Measurements from ENCODE around the gene OR51V1. TPM values are rescaled to one million over a fixed set of nuclear protein-coding genes. Genes with fewer than 3 reads are reported as not detected.
A peak's percentile ranks its signal among the peaks of the same experiment; 100 is the strongest.

OR51V1 gene
- total RNA-seq, 1 donor from 2014 or later, result not detected

- Mint-ChIP-seq H3K4me3 (ENCODE audit: low read depth) (no peak overlapping the region), H3K9me3 (ENCODE audit: low read depth) (peaks cover 5% of the 10 kb centered on the region), H3K36me3 (ENCODE audit: insufficient read depth) (no peaks in the 10 kb centered on the region), H3K27me3 (no peaks in the 10 kb centered on the region), H3K27ac (no peak overlapping the region), H3K4me1 (ENCODE audit: low read depth) (no peaks in the 10 kb centered on the region)
- TF ChIP-seq CTCF (IDR thresholded peaks at IDR 0.05; ENCODE audit: unreplicated experiment), result no peak
- no peak for DNase-seq (ENCODE audit: low spot score, unreplicated experiment)
Measured at GRCh38 chr11:5210376-5210885, 9.9 kb upstream of the OR51V1 start.

DNA sequence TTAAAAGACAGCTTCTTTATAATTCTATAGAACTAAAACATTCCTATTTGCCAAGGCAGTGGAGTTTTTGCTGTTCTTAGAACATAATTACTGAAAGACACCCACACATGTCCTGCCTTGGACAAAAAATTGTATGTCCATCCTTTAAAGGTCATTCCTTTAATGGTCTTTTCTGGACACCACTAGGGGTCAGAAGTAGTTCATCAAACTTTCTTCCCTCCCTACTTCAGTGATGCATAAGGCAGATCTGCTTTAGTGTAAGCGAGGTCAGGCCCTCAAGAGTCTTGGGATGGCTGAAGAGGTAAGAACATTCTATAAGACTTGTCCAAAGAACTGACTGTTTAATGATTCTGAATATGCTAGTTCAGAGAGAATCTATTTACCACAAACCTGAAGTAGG is 4.3 kb upstream of the OR51V1 start:
- TF ChIP-seq CTCF (IDR thresholded peaks at IDR 0.05; ENCODE audit: unreplicated experiment), result peak; percentile 66
- Mint-ChIP-seq H3K9me3 (ENCODE audit: low read depth) (no peaks in the 10 kb centered on the region), H3K36me3 (ENCODE audit: insufficient read depth) (no peaks in the 10 kb centered on the region), H3K4me3 (ENCODE audit: low read depth) (no peak overlapping the region), H3K27me3 (no peaks in the 10 kb centered on the region), H3K4me1 (ENCODE audit: low read depth) (no peaks in the 10 kb centered on the region), H3K27ac (no peak overlapping the region)
- DNase-seq (ENCODE audit: low spot score, unreplicated experiment), result no peak

DNA sequence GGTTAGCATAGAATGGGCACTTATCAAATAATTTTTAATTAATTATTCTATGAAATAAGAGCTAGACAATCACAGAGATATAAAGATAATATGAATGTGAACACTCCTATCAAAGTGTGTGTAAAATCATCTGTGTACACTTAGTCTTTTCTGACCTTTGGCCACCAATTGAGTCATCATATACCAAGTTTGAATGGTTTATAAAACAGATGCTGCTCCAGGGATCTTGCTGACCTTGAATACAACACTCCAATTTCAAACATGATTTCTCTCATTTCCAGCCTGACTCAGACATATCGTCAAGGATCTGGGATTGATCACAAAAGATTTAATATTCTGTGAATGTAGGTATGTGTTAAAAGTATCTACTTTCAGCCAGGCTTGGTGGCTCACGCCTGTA is 2.9 kb upstream of the OR51V1 start:
- no peak overlapping the region for H3K27ac Mint-ChIP-seq
- H3K36me3 Mint-ChIP-seq (ENCODE audit: insufficient read depth), result no peaks in the 10 kb centered on the region
- H3K27me3 Mint-ChIP-seq, result no peaks in the 10 kb centered on the region
- TF ChIP-seq CTCF (IDR thresholded peaks at IDR 0.05; ENCODE audit: unreplicated experiment), result no peak
- H3K4me1 Mint-ChIP-seq (ENCODE audit: low read depth), result no peaks in the 10 kb centered on the region
- H3K9me3 Mint-ChIP-seq (ENCODE audit: low read depth), result no peaks in the 10 kb centered on the region
- DNase-seq (ENCODE audit: low spot score, unreplicated experiment), result no peak
- H3K4me3 Mint-ChIP-seq (ENCODE audit: low read depth), result no peak overlapping the region

- Mint-ChIP-seq H3K36me3 (ENCODE audit: insufficient read depth) (no peaks in the 10 kb centered on the region), H3K27ac (no peak overlapping the region), H3K27me3 (no peaks in the 10 kb centered on the region), H3K4me3 (ENCODE audit: low read depth) (no peak overlapping the region), H3K9me3 (ENCODE audit: low read depth) (no peaks in the 10 kb centered on the region), H3K4me1 (ENCODE audit: low read depth) (no peaks in the 10 kb centered on the region)
- no peak for TF ChIP-seq CTCF (IDR thresholded peaks at IDR 0.05; ENCODE audit: unreplicated experiment)
- DNase-seq (ENCODE audit: low spot score, unreplicated experiment), result no peak
Measured at GRCh38 chr11:5198285-5198684, 2.2 kb downstream of the OR51V1 start.

DNA sequence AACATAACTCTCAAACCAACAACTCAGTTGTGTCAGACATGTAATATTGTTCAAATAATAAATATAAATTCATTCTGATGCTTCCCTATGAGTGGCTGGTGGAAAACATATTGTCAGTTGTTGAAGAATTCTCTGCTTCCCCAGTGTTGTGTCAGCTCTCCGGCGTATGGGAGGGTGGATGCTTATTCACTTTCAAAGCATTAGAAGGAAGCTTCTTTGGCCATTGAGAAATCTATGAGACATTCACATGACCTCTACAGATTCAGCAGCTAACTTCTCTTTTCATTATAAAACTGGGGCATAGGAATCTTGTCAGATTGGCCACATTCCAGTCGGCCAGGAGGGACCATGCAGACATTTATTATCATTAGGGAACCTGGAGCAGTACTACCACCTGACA is 2.9 kb downstream of the OR51V1 start:
- Mint-ChIP-seq H3K4me1 (ENCODE audit: low read depth) (no peaks in the 10 kb centered on the region), H3K9me3 (ENCODE audit: low read depth) (peaks cover 6% of the 10 kb centered on the region), H3K4me3 (ENCODE audit: low read depth) (no peak overlapping the region), H3K27me3 (no peaks in the 10 kb centered on the region), H3K27ac (no peak overlapping the region), H3K36me3 (ENCODE audit: insufficient read depth) (no peaks in the 10 kb centered on the region)
- no peak for DNase-seq (ENCODE audit: low spot score, unreplicated experiment)
- no peak for TF ChIP-seq CTCF (IDR thresholded peaks at IDR 0.05; ENCODE audit: unreplicated experiment)

All from progenitor cell of endocrine pancreas (in vitro differentiated cells).